GM10248 (cell line): ENCODE data around the gene STARD13.

Source experiments
- CTCF ChIA-PET: fragments of 300-600 bp; sonication (Branson Sonifier 250); formaldehyde crosslinking; extraction: SDS; loops from one replicate; lab custom pipeline; 2021; ENCODE audit warnings: antibody characterized with exemption; lab: Yijun Ruan, JAX
- POLR2A ChIA-PET: fragments of 350-650 bp; sonication (Branson Sonifier 250); formaldehyde crosslinking; extraction: SDS; loops from one replicate; lab custom pipeline; 2020; ENCODE audit warnings: antibody characterized with exemption; lab: Yijun Ruan, JAX
- DNase-seq: peaks from one replicate; pipeline ENCODE4 v3.0.0; 2012; ENCODE audit errors: extremely low spot score
- TF ChIP-seq, protein P1 (sequence below): IDR thresholded peaks from 2 replicates; pipeline ENCODE4 v1.5.1; 2012; ENCODE audit warnings: mild to moderate bottlenecking, low read depth; ENCODE audit errors: extremely low read depth, missing control alignments, control extremely low read depth

The STARD13 gene

DNA sequence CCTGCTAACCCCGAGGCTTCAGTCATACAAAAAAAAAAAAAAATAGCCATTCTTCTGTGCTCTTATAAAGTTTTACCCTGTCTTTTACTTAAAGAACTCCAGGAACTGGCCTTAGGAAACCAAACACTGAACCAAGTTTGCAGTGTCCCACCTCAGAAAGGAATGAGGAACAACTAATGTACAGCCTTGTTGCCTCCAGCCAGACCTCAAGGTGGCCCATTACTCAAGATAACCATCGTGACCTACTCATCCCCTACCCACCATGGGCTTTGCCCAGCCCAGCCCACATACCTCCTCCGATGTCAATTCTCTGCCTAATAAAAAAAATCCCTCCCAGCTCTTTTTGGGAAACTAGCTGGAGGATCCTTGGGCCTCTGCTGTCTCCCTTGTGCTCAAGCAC lies 133.2 kb downstream of the STARD13 start:
- POLR2A ChIA-PET = no interaction called here
- DNase-seq = no peak
- TF ChIP-seq, protein P1, sequence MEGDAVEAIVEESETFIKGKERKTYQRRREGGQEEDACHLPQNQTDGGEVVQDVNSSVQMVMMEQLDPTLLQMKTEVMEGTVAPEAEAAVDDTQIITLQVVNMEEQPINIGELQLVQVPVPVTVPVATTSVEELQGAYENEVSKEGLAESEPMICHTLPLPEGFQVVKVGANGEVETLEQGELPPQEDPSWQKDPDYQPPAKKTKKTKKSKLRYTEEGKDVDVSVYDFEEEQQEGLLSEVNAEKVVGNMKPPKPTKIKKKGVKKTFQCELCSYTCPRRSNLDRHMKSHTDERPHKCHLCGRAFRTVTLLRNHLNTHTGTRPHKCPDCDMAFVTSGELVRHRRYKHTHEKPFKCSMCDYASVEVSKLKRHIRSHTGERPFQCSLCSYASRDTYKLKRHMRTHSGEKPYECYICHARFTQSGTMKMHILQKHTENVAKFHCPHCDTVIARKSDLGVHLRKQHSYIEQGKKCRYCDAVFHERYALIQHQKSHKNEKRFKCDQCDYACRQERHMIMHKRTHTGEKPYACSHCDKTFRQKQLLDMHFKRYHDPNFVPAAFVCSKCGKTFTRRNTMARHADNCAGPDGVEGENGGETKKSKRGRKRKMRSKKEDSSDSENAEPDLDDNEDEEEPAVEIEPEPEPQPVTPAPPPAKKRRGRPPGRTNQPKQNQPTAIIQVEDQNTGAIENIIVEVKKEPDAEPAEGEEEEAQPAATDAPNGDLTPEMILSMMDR = no peak
- CTCF ChIA-PET = no interaction called here

DNA sequence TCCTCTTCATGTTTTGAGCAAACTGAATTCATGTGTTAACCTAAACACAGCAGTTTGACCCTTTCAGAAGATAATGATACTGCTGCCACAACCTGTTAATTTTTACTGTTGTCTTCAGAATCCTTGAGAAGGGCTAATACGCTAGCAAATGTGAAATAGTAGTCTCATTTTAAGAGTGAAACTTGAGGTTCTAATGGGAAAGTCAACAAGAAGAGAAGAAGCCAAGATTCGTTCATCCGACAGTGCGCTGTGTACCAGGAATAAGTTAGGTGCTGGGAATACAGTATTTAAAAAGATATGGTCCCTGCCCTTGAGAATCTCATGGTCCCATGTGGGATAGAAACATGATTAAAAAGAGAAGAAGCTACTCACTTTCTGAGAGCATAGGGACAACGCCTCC lies 134.9 kb downstream of the STARD13 start:
- POLR2A ChIA-PET = no interaction called here
- no peak for DNase-seq
- TF ChIP-seq, protein P1 = no peak
- CTCF ChIA-PET = no interaction called here

DNA sequence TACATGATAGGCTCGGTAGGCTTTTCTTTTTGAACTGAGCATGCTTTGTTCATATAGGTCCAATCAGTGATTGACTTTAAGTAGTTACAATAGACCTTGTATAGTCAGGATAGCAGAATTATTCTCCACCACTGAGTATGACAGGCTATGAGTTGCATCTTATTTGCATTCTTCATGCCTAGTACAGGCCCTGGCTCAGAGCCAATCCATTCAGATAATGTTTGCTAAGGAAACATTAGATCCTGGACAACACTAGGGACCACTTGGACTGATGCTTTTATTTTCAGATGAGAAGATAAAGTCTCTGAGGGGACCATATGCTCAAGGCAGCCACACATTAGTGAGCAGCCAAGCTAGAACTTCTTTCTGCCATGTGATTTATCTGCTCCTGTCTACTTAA lies 135.4 kb downstream of the STARD13 start:
- no peak for DNase-seq
- CTCF ChIA-PET = no interaction called here
- POLR2A ChIA-PET = no interaction called here

DNA sequence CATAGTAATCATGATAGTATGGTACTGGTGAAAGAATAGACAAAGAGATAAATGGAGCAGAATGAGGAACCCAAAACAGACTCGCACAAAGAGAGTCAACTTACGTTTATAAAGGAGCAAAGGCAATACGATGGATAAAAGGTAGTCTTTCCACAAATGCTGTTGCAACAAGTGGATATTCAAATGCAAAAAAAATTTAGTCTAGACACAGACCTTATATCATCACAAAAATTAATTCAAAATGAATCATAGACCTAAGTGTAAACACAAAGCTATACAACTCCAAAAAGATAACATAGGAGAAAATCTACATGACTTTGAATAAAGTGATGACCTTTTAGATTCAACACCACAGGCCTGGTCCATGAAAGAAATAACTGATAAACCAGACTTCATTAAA lies 137.7 kb downstream of the STARD13 start:
- CTCF ChIA-PET = interaction anchor here (0.9 to 1.8 kb wide), 6 partner anchors 8 to 117 kb away, joined by 3 to 8 read pairs (median 5); no protein-coding TSS in a partner anchor
- DNase-seq = no peak
- TF ChIP-seq, protein P1 = no peak
- POLR2A ChIA-PET = no interaction called here

More for the DNA sequence above, 135.4 kb downstream of the STARD13 start:
- TF ChIP-seq, protein P1 = no peak

DNA sequence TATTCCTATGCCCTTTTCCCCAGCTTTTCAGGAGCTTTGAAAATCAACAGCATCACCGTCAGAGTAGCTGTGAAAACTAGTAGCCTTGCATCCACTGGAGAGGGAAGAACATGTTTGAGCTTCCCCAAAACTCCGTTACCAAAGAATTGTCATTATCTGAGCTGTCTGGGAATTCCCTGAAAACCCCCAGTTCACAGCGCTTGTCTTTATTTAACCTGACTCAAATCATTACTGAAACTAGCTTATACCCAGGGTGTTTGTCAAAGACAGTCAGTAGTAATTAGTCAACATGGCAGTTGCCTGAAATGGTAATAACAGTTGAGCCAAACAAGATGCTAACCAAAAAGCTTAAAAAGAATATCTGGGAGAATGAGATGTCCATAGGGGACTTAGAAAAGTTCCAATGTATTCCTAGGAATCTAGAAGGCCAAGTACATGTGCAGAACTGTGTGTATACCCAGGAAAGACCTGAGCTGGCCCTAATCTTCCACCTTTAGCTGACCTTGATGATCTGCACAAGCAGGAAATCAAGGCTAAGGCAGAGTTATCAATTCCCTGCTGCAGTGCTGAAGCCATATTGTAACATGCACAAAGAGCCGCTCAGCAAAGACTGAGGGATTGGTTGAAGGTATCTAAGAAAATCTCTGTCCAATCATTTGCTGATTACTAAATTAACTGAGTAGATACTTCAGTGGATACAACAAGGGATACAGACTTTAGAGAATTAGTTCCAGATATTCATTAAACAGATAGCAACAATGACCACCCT lies 138.5 kb downstream of the STARD13 start:
- ChIA-PET POLR2A (interaction anchor here (0.6 to 1.0 kb wide), 3 partner anchors 10 to 41 kb away, joined by 3 to 4 read pairs (median 3); no protein-coding TSS in a partner anchor), CTCF (interaction anchor here (0.9 to 1.8 kb wide), 10 partner anchors 9 to 139 kb away, joined by 3 to 9 read pairs (median 4); partner anchors contain the start of gene KL)
- TF ChIP-seq, protein P1 = no peak

DNA sequence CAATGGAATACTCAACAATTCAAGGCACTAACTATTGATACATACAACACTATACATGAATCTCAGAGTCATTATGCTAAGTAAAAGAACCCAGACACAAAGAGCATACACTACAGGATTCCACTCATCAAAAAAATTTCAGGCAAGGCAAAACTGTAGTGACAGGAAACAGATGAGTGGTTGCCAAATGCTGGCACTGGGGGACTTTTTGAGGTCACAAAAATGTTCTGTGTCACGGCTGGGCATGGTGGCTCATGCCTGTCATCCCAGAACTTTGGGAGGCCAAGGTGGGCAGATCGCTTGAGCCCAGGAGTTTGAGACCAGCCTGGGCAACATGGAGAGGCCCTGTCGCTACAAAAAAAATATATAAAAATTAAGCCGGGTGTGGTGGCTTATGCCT lies 139.9 kb downstream of the STARD13 start:
- TF ChIP-seq, protein P1 = no peak
- POLR2A ChIA-PET = no interaction called here
- CTCF ChIA-PET = interaction anchor here (0.9 to 1.7 kb wide), 4 partner anchors 9 to 129 kb away, joined by 3 to 5 read pairs (median 4); partner anchors contain the start of gene KL
- DNase-seq = no peak

More for the DNA sequence above, 138.5 kb downstream of the STARD13 start:
- peak; percentile 68 for DNase-seq
